SK-N-SH (cell line): ENCODE measurements around the gene CSN1S1. TPM values are rescaled to one million over a fixed set of nuclear protein-coding genes. Genes with fewer than 3 reads are reported as not detected.

Experiments
- CTCF ChIA-PET: fragments of 300-600, 350-600 bp; formaldehyde crosslinking; extraction: SDS; loops from one replicate; lab custom pipeline; 2021; lab: Yijun Ruan, JAX
- POLR2A ChIA-PET: fragments of 350-600 bp; sonication (Branson Sonifier 250); formaldehyde crosslinking; extraction: SDS; loops from one replicate; lab custom pipeline; 2020; ENCODE audit warnings: antibody characterized with exemption, inconsistent platforms; lab: Yijun Ruan, JAX
- DNase-seq: peaks from one replicate; pipeline ENCODE4 v3.0.0; 2012
- H2AFZ ChIP-seq: fragments of 200-600 bp; sonication (generic); 2 replicates; pipeline ENCODE4 v1.8.1; 2016; ENCODE audit warnings: antibody characterized with exemption, mild to moderate bottlenecking, low read depth
- H3F3A ChIP-seq: fragments of 200-600 bp; sonication (generic); replicated peaks from 2 replicates; pipeline ENCODE3; 2016; ENCODE audit warnings: antibody characterized with exemption, mild to moderate bottlenecking; ENCODE audit not compliant: insufficient read depth
- H3K27ac ChIP-seq, 2 experiments: fragments of 200-500 bp in 1 of 2; fragments of 200-600 bp in 1 of 2; sonication (Bioruptor generic) in 1 of 2; sonication (generic), shearing (Covaris generic) in 1 of 2; 2 replicates each; pipeline versions ENCODE4 v1.5.1 to v1.6.1; 2014 to 2016; ENCODE audit warnings: low read depth in 2 of 2, inconsistent platforms in 1 of 2, low read length in 1 of 2, mild to moderate bottlenecking in 1 of 2, mixed read lengths in 1 of 2
- H3K27me3 ChIP-seq: fragments of 200-600 bp; sonication (generic), shearing (Covaris generic); 2 replicates; pipeline ENCODE4 v1.6.1; 2016; ENCODE audit warnings: mixed run types; ENCODE audit not compliant: insufficient read depth
- H3K36me3 ChIP-seq, 2 experiments: fragments of 200-500 bp in 1 of 2; fragments of 200-600 bp in 1 of 2; sonication (Bioruptor generic) in 1 of 2; sonication (generic) in 1 of 2; replicated peaks in 1 of 2; 2 replicates each; pipeline versions ENCODE3 to v1.5.1; 2014 to 2016; ENCODE audit warnings: low read length in 1 of 2, mild to moderate bottlenecking in 1 of 2; ENCODE audit not compliant: insufficient read depth in 2 of 2, control insufficient read depth in 1 of 2
- H3K4me1 ChIP-seq, 2 experiments: fragments of 200-500 bp in 1 of 2; fragments of 200-600 bp in 1 of 2; sonication (Bioruptor generic) in 1 of 2; sonication (generic), shearing (Covaris generic) in 1 of 2; 2 replicates each; pipeline versions ENCODE4 v1.5.1 to v1.6.1; 2014 to 2016; ENCODE audit warnings: low read depth in 1 of 2, low read length in 1 of 2, mixed run types in 1 of 2; ENCODE audit not compliant: insufficient read depth in 2 of 2, control insufficient read depth in 1 of 2
- H3K4me2 ChIP-seq: fragments of 200-600 bp; sonication (generic), shearing (Covaris generic); 2 replicates; pipeline ENCODE4 v1.6.1; 2017; ENCODE audit warnings: mixed run types
- H3K4me3 ChIP-seq, 2 experiments: fragments of 200-500 bp in 1 of 2; fragments of 200-600 bp in 1 of 2; sonication (Bioruptor generic) in 1 of 2; sonication (generic), shearing (Covaris generic) in 1 of 2; 2 replicates each; pipeline versions ENCODE4 v1.5.1 to v1.8.1; 2014 to 2016; ENCODE audit warnings: low read depth in 2 of 2, inconsistent platforms in 1 of 2, low read length in 1 of 2, mild to moderate bottlenecking in 1 of 2, mixed read lengths in 1 of 2, moderate library complexity in 1 of 2
- H3K79me2 ChIP-seq: fragments of 200-600 bp; sonication (generic); 2 replicates; pipeline ENCODE4 v1.8.1; 2017; ENCODE audit warnings: mild to moderate bottlenecking; ENCODE audit not compliant: insufficient read depth
- H3K9ac ChIP-seq: fragments of 200-600 bp; sonication (generic); 2 replicates; pipeline ENCODE4 v1.6.1; 2017; ENCODE audit warnings: mixed run types
- H3K9me2 ChIP-seq: fragments of 200-600 bp; sonication (generic); 2 replicates; pipeline ENCODE4 v1.6.1; 2017; ENCODE audit warnings: mixed run types
- H3K9me3 ChIP-seq: fragments of 200-600 bp; sonication (generic); 2 replicates; pipeline ENCODE4 v1.6.1; 2017; ENCODE audit warnings: mixed run types, mild to moderate bottlenecking, moderate library complexity
- H4K20me1 ChIP-seq: fragments of 200-600 bp; sonication (generic); 2 replicates; pipeline ENCODE4 v1.6.1; 2017; ENCODE audit warnings: mild to moderate bottlenecking, mixed run types; ENCODE audit not compliant: insufficient read depth
- CHD2 ChIP-seq: fragments of 150-350 bp; IDR thresholded peaks from 2 replicates; pipeline ENCODE4 v1.6.1; 2018; ENCODE audit warnings: low read length; ENCODE audit not compliant: partially characterized antibody
- EP300 ChIP-seq, 2 experiments: IDR thresholded peaks; 2 replicates each; pipeline versions ENCODE4 v1.4.0 to v1.6.1; 2012; ENCODE audit warnings: borderline replicate concordance in 1 of 2, low read depth in 1 of 2, low read length in 1 of 2
- EZH2phosphoT487 ChIP-seq: fragments of 200-600 bp; sonication (generic); IDR thresholded peaks from 2 replicates; pipeline ENCODE4 v1.6.1; 2017; ENCODE audit warnings: low read depth, mixed run types, mild to moderate bottlenecking, antibody characterized with exemption, moderate library complexity, borderline replicate concordance
- FOXJ3 ChIP-seq: sonication (generic); formaldehyde crosslinking; IDR thresholded peaks from 2 replicates; pipeline ENCODE4 v1.5.1; 2020; ENCODE audit warnings: mild to moderate bottlenecking, missing genetic modification reagents
- JUND ChIP-seq: IDR thresholded peaks from 2 replicates; pipeline ENCODE4 v1.4.0; 2012
- NFIC ChIP-seq: IDR thresholded peaks from 2 replicates; pipeline ENCODE4 v1.4.0; 2012; ENCODE audit warnings: borderline replicate concordance
- RAD21 ChIP-seq: IDR thresholded peaks from 2 replicates; pipeline ENCODE4 v1.6.1; 2012; ENCODE audit warnings: mild to moderate bottlenecking, low read length
- REST ChIP-seq: IDR thresholded peaks from 2 replicates; pipeline ENCODE4 v1.6.1; 2012; ENCODE audit warnings: mild to moderate bottlenecking, low read depth, low read length, moderate library complexity
- RXRA ChIP-seq: IDR thresholded peaks from 2 replicates; pipeline ENCODE4 v1.4.0; 2012; ENCODE audit warnings: low read depth, mild to moderate bottlenecking, borderline replicate concordance
- SIN3A ChIP-seq: IDR thresholded peaks from 2 replicates; pipeline ENCODE4 v1.6.1; 2012; ENCODE audit warnings: low read depth, mild to moderate bottlenecking, low read length, moderate library complexity, borderline replicate concordance
- SMC3 ChIP-seq: IDR thresholded peaks from 2 replicates; pipeline ENCODE4 v1.6.1; 2012; ENCODE audit warnings: low read depth, low read length, improper control_type of control experiment
- TAF1 ChIP-seq: IDR thresholded peaks from 2 replicates; pipeline ENCODE4 v1.6.1; 2012; ENCODE audit warnings: low read depth, mild to moderate bottlenecking, low read length, moderate library complexity, borderline replicate concordance
- YY1 ChIP-seq: IDR thresholded peaks from 2 replicates; pipeline ENCODE4 v1.4.0; 2012; ENCODE audit warnings: low read depth, mild to moderate bottlenecking
- WGBS: methylation state at CpG from one replicate; pipeline ENCODE4 v1.1.6; 2017; ENCODE audit warnings: low lambda C conversion rate; 5-methylcytosine and 5-hydroxymethylcytosine counted together
- polyA plus RNA-seq, 3 experiments: library from polyadenylated mRNA; depleted of rRNA; stranded (reverse); fragments of >200 nt; gene quantifications; 2 replicates each; pipeline ENCODE4 v1.2.3, GENCODE V29; 2012

CSN1S1 gene
- polyA plus RNA-seq, 1 of the 3 experiments (the other 2 are of a cell fraction), result not detected

- Histone ChIP-seq H3K4me3 (no peak within 1 kb of the TSS), H3K9ac (no peak within 1 kb of the TSS), H4K20me1 (no peaks in the 10 kb centered on the region), H2AFZ (no peak within 1 kb of the TSS), H3K9me3 (no peaks in the 10 kb centered on the region), H3K79me2 (no peaks in the 10 kb centered on the region), H3K36me3 (no peaks in the 10 kb centered on the region), H3K27ac (no peak within 1 kb of the TSS), H3K4me1 (no peaks in the 10 kb centered on the region), H3F3A (no peaks in the 10 kb centered on the region), H3K27me3 (no peaks in the 10 kb centered on the region), H3K4me2 (no peak within 1 kb of the TSS), H3K9me2 (no peaks in the 10 kb centered on the region)
- WGBS, result 7% methylated on average over 2 of the region's 2 CpGs
- TF ChIP-seq SMC3 (no peak), FOXJ3 (no peak), RAD21 (no peak), RXRA (no peak), CHD2 (no peak), YY1 (no peak), JUND (no peak), NFIC (no peak), EZH2phosphoT487 (no peak)
- ChIA-PET POLR2A (no interaction called here), CTCF (no interaction called here)
- no peak for DNase-seq
Measured at GRCh38 chr4:69965628-69966027, 34.8 kb downstream of the CSN1S1 start, which contains the start of gene CSN2. TSS of gene CSN2 (minus strand) at chr4:69965728. CDS start at chr4:69960995, 4,733 bp downstream.

GRCh38 chr4:69970071-69970470 lies 39.2 kb downstream of the CSN1S1 start:
- ChIA-PET CTCF (no interaction called here), POLR2A (no interaction called here)
- Histone ChIP-seq H3K27me3 (no peaks in the 10 kb centered on the region), H3K9me2 (no peaks in the 10 kb centered on the region), H2AFZ (no peak overlapping the region), H3K9ac (no peak overlapping the region), H3K9me3 (no peaks in the 10 kb centered on the region), H3K27ac (no peak overlapping the region), H3K79me2 (no peaks in the 10 kb centered on the region), H4K20me1 (no peaks in the 10 kb centered on the region), H3K4me2 (no peak overlapping the region), H3K36me3 (no peaks in the 10 kb centered on the region), H3K4me1 (no peaks in the 10 kb centered on the region), H3F3A (no peaks in the 10 kb centered on the region), H3K4me3 (no peak overlapping the region)
- DNase-seq, result no peak
- WGBS, result 0% methylated on average over 1 of the region's 1 CpG
- TF ChIP-seq EP300 (IDR thresholded peaks at IDR 0.05; ENCODE audit: borderline replicate concordance in 1 of 2, low read depth in 1 of 2, low read length in 1 of 2), result no peak
- TF ChIP-seq SIN3A, result no peak
- TF ChIP-seq TAF1, result no peak
- TF ChIP-seq REST, result no peak
